Esophagus muscularis mucosa (tissue), 4 donors: ENCODE data around the gene ATP2B1. TPM values are rescaled to one million over a fixed set of nuclear protein-coding genes. Genes with fewer than 3 reads are reported as not detected.

Experiments used
- DNase-seq: peaks from one replicate; pipeline ENCODE4 v3.0.0-alpha.2; 2017; ENCODE audit errors: extremely low spot score
- H3K27ac ChIP-seq, 4 donors: fragments of 200-600 bp; sonication (generic); replicated peaks in 1 of 4; 1 replicate in 3 of 4; 2 replicates in 1 of 4; pipeline ENCODE4 v1.5.1; 2016 to 2019; ENCODE audit warnings: mild to moderate bottlenecking in 1 of 4
- H3K27me3 ChIP-seq, 4 donors: fragments of 200-600 bp; sonication (generic); one replicate each; pipeline versions ENCODE4 v1.5.1 to v1.6.0; 2016 to 2019
- H3K36me3 ChIP-seq, 4 donors: fragments of 200-600 bp; sonication (generic); one replicate each; pipeline ENCODE4 v1.5.1; 2016 to 2019
- H3K4me1 ChIP-seq, 4 donors: fragments of 200-600 bp; sonication (generic); one replicate each; pipeline ENCODE4 v1.5.1; 2016 to 2019
- H3K4me3 ChIP-seq, 4 donors: fragments of 200-600 bp; sonication (generic); 1 replicate in 2 of 4; 2 replicates in 2 of 4; pipeline ENCODE4 v1.5.1; 2016 to 2019; ENCODE audit warnings: mild to moderate bottlenecking in 4 of 4, moderate library complexity in 1 of 4
- H3K9me3 ChIP-seq, 4 donors: fragments of 200-600 bp; sonication (generic); 1 replicate in 3 of 4; 2 replicates in 1 of 4; pipeline ENCODE4 v1.5.1; 2016 to 2019
- EP300 ChIP-seq: sonication (generic); formaldehyde crosslinking; IDR thresholded peaks from one replicate; pipeline ENCODE4 v1.6.1; 2017; ENCODE audit warnings: antibody characterized with exemption
- POLR2A ChIP-seq: fragments of 450-650 bp; IDR thresholded peaks from one replicate; pipeline ENCODE4 v1.6.1; 2017; ENCODE audit warnings: antibody characterized with exemption, moderate library complexity, mild to moderate bottlenecking, low read depth
- POLR2AphosphoS5 ChIP-seq, 2 donors: sonication (generic); formaldehyde crosslinking; IDR thresholded peaks; one replicate each; pipeline ENCODE4 v1.6.1; 2017; ENCODE audit warnings: antibody characterized with exemption in 2 of 2
- WGBS: methylation state at CpG from one replicate; pipeline ENCODE4 v1.1.5; 2018; 5-methylcytosine and 5-hydroxymethylcytosine counted together
- intact Hi-C: fragments of 100-400 bp; cut with DNase I; formaldehyde crosslinking; loops from one replicate; pipeline ENCODE4 v1.15.1; 2023
- total RNA-seq, 4 donors: library from RNA; depleted of rRNA; stranded (reverse); fragments of >200 nt; gene quantifications; one replicate each; pipeline versions ENCODE4 v1.1.0 to v1.2.1, GENCODE V29; 2016
- TF ChIP-seq, protein P1 (sequence below), 3 experiments: fragments of 200-600 bp in 2 of 3; fragments of 450-650 bp in 1 of 3; sonication (generic) in 2 of 3; IDR thresholded peaks; one replicate each; pipeline ENCODE4 v1.5.1; 2017 to 2019; ENCODE audit warnings: antibody characterized with exemption in 3 of 3, mild to moderate bottlenecking in 2 of 3, moderate library complexity in 1 of 3

The ATP2B1 gene
- total RNA-seq, 4 donors from 2014 or later: 16.0 to 36.9 (median 20.7) TPM

DNA sequence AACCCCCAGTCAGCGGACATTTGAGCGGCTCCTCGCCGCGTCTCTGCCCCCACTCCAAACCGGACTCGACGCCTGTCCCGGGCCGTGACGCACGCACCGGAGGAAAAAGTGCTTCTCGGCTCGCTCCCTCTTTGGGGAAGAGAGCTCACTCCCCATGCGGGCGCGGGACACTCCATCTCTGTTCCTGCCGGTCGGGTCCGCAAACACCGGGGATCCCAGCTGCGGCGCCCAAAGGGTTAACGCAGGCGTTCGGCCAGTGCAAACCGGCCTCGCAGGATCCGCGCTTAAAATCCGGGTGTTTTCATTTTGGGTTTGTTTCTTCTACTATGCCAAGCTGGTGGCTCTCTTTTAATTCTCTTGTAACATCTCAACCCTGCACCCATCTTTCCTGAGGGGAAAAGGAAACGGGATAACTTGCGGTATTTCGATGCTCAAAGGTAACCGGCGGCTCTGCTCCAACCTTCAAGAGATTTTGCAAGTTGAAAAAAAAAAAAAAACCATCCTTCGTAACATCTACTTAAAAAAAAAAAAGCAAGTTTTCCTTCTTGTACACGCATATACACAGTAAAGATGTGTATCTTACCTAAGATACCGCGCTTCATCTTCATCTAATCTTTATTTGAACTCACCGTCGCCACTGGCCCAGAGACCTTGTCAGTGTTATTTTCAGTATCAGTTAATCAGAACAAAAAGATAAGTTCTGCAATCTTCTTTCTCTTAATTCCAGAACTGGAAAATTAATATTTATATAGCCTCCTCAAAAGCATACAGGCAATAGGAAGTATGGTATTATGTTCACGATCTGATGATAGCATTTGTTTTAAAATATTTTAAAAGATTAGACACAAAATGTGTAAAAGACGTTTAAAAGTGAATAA, 1.6 kb upstream of the ATP2B1 start:
- Histone ChIP-seq H3K9me3 (no peaks in the 10 kb centered on the region), H3K36me3 (no peaks in the 10 kb centered on the region), H3K27me3 (no peaks in the 10 kb centered on the region), H3K4me3 (peak overlapping the region; percentile 72 to 97 (median 90)), H3K27ac (peak overlapping the region; percentile 95 to 99 (median 98)), H3K4me1 (peaks cover 13 to 35% (median 19%) of the 10 kb centered on the region in 4 donors)
- WGBS: 2% methylated on average over 31 of the region's 45 CpGs
- TF ChIP-seq POLR2AphosphoS5 (IDR thresholded peaks at IDR 0.05) (no peak), EP300 (no peak), POLR2A (no peak)
- TF ChIP-seq, protein P1, sequence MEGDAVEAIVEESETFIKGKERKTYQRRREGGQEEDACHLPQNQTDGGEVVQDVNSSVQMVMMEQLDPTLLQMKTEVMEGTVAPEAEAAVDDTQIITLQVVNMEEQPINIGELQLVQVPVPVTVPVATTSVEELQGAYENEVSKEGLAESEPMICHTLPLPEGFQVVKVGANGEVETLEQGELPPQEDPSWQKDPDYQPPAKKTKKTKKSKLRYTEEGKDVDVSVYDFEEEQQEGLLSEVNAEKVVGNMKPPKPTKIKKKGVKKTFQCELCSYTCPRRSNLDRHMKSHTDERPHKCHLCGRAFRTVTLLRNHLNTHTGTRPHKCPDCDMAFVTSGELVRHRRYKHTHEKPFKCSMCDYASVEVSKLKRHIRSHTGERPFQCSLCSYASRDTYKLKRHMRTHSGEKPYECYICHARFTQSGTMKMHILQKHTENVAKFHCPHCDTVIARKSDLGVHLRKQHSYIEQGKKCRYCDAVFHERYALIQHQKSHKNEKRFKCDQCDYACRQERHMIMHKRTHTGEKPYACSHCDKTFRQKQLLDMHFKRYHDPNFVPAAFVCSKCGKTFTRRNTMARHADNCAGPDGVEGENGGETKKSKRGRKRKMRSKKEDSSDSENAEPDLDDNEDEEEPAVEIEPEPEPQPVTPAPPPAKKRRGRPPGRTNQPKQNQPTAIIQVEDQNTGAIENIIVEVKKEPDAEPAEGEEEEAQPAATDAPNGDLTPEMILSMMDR (IDR thresholded peaks at IDR 0.05): no peak
- no peak for DNase-seq
- intact Hi-C loops: loop anchor here (5.0 kb wide), 2 partner anchors 168 to 1568 kb away; partner anchors contain the start of genes CEP290 and TMTC3

DNA sequence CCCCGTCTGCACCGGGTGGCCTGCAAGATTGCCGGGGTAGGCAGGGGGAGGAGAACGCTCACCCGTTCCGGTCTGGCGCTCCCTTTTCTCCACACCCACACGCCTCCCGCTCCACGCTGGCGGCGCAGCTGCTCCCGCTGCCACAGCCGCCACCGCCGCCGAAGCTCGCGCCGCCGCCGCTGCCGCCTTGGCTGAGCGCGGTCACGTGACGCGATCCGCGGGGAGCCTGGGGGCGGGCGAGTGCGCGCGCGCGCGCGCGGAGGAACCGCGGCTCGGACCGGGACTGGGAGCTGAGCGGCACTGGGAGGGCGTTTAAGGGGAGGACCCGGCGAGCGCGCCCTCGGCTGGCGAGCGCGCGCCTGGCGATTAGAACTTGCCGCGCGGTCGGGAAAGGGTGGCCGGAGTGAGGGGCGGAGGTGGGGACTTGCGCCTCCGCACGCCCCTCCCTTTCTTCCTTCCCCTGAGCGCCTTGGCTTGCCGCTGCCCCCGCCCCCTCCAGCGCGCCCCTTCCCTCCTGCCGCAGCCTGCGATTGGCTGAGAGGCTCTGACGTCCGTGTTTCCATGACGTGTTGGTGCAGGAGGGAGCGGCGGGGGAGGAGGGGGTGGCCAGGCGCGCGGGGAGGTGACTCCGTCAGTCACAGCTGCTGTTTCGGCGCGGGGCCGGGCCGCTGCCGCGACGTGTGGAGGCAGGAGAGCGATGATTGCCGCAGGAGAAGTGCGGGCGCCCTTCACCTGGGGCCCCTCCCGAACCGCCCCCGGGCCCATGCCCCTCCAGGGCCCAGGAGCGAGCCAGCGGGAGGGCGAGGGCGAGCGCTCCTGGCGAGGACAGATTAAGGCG, 738 bp upstream of the ATP2B1 start:
- peak; percentile 100 for DNase-seq
- peak overlapping the region; percentile 72 to 97 (median 90) for H3K4me3 ChIP-seq
- no peaks in the 10 kb centered on the region for H3K27me3 ChIP-seq
- intact Hi-C loops: loop anchor here (5.0 kb wide), 2 partner anchors 167 to 1567 kb away; partner anchors contain the start of genes CEP290 and TMTC3
- H3K27ac ChIP-seq: peak overlapping the region; percentile 95 to 99 (median 98)
- H3K4me1 ChIP-seq: peaks cover 13 to 35% (median 19%) of the 10 kb centered on the region in 4 donors
- H3K9me3 ChIP-seq: no peaks in the 10 kb centered on the region
- no peaks in the 10 kb centered on the region for H3K36me3 ChIP-seq
- peak; percentile 83 for TF ChIP-seq EP300
- TF ChIP-seq POLR2AphosphoS5 (IDR thresholded peaks at IDR 0.05): peak; percentile 98 to 99
- TF ChIP-seq, protein P1 (IDR thresholded peaks at IDR 0.05): no peak
- peak; percentile 95 for TF ChIP-seq POLR2A
- WGBS: 0% methylated on average over 4 of the region's 103 CpGs

DNA sequence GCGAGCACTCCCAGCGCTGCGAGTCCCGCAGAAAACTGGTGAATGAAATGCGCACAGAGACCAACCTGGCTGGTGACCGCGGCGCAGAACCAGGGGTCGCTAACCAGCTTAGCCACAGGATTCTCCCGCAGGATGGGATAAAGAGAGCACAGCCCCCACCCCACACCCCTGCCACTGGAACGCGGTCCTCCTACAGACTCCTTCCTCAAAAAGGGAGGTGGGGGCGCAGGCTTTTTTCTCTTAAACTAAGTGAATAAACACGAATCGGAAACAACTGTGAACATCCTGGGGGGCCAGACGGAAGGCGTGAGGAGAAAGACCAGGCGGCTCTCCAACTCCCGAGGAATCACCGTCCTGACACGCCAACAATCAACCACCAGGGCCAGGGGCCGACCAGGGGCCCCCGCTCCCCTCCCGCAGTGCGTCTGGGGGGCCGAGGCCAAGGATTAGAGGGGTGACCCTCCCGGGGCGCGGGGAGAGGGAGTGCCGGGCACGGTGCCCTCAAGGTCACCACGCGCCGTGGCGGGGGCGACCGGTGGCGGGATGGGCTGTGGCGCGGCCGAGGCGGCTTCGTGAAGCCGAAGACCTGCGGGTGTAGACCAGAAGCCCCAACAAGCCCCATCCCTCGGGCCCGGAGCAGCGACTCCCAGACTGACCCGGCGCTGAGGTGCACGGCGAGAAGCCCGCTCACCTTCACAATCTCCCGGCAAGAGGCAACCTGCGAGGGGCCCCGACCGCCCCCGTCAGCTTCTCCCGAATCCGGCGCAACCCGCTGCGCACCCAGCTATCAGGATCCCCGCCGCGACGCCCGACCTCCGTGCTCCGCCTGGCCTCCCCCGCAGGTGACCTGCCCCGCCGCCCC, 704 bp downstream of the ATP2B1 start:
- H3K27ac ChIP-seq: peak overlapping the region; percentile 95 to 99 (median 98)
- peak overlapping the region; percentile 72 to 97 (median 90) for H3K4me3 ChIP-seq
- H3K27me3 ChIP-seq: no peaks in the 10 kb centered on the region
- no peaks in the 10 kb centered on the region for H3K36me3 ChIP-seq
- DNase-seq: no peak
- TF ChIP-seq POLR2A: no peak
- TF ChIP-seq, protein P1 (IDR thresholded peaks at IDR 0.05): peak in 1 of 3 experiments; percentile 13
- 4% methylated on average over 22 of the region's 73 CpGs for WGBS
- intact Hi-C loops: loop anchor here (5.0 kb wide), 2 partner anchors 166 to 1566 kb away; partner anchors contain the start of genes CEP290 and TMTC3
- no peaks in the 10 kb centered on the region for H3K9me3 ChIP-seq
- peaks cover 13 to 35% (median 26%) of the 10 kb centered on the region in 4 donors for H3K4me1 ChIP-seq
